HG03039 (cell line): ENCODE data around the gene SLAMF6.

Experiments
- ATAC-seq: cut with Tn5 transposase; IDR thresholded peaks from one replicate; pipeline ENCODE4 v1.9.1; 2021; ENCODE audit warnings: mild to moderate bottlenecking, moderate library complexity; ENCODE audit not compliant: unreplicated experiment

SLAMF6 gene

GRCh38 chr1:160474392-160475242, 48.4 kb downstream of the SLAMF6 start:
- no peak for ATAC-seq

DNA sequence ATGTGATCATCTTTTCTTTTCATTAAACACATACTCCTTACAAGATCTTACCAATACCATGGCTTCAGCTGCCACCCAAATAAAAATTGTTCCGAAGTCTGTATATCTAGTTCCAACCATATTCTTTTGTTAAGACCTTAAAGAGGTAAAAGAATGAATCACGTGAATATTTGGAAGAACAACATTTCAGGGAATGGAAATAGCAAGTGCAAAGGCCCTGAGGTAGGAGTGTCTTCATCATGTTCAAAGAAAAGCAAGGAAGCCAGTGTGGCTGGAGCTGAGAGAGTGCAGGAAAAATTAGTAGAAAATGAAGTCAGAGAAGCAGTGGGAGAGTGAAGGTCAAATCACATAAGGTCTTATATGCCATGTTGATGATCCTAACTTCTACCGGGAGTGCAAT, 50.9 kb downstream of the SLAMF6 start:
- no peak for ATAC-seq

- no peak for ATAC-seq
Observed at GRCh38 chr1:160471253-160471652, 51.8 kb downstream of the SLAMF6 start.

- no peak for ATAC-seq
Observed at GRCh38 chr1:160467576-160467975, 55.5 kb downstream of the SLAMF6 start.

- ATAC-seq: no peak
Observed at GRCh38 chr1:160466961-160467360, 56.1 kb downstream of the SLAMF6 start.

DNA sequence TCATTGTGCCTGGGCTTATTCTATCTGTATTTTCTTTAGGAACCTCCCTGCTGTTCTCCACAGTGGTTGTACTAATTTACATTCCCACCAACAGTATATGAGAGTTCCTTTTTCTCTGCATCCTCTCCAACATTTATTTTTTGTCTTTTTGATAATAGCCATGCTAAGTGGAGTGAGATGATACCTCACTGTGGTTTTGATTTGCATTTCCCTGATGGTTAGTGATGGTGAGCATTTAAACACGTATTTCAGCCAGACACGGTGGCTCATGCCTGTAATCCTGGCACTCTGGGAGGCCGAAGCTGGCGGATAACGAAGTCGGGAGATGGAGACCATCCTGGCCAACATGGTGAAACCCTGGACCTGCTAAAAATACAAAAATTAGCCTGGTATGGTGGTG, 57.9 kb downstream of the SLAMF6 start:
- ATAC-seq: no peak

DNA sequence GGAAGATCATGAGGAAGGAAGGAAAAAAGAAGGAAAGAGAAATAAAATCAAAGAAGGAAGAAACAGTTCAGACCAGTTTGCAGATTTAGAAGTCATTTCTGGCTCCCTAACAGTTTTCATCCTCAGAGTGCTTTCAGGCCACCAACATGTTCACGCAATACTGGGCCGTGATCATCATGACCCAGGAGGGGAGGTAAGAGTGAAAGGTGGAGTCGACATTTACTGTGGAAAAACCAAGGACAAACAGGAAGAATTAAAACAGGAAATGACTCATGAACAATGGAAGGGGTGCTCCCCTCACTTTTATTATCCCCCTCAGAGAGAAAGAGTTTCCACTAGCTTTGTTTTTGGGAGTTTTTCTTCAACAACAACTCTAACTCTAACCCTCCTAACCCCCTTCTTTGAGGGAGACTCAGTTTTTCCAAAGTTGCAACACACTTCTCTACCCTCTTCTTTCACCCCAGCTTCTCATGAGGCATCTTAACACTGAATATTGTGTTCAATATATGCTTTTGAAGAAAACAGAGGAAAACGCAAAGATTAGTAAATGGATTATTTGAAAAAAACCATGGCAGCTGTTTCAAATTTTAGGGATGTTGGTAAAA, 62.3 kb downstream of the SLAMF6 start:
- no peak for ATAC-seq

DNA sequence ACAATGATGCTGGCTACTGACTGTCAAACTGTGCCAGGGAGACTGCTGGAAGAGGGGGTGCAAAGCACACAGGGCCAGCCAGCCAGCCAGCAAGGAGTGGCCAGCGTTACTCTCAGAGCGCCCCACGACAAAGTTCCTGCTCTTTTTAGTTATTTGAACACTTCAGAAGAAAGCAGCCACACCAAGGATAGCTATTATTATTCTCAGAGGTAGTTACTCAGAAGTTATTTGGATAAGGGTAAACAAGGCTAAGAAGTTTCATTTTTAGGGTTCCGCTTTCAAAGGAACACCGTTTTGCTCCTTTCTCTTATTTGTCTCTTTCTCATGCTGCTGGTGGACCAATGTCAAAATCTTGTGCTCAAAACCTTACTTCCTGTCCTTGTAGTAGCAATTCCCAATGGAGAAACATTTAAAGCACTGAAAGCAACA, 62.8 kb downstream of the SLAMF6 start:
- ATAC-seq: no peak

DNA sequence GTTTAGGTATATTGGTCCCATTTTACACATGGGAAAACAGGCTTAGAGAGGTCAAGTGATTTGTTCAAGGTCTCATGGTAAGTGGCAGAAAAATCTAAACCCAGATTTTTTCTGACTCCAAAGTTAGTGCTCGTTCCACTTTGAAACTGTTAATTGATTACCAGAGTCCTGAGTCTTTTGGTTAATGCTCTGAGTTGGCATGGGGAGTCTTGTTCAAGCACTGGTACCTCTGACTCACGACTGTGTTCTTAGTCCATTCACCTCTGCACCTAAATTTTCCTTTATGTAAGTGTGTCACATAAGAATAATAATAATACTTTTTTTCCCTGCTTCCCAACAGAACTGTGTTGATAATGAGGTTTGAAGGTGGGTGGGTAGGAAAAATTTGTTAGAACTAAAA, 63.4 kb downstream of the SLAMF6 start:
- no peak for ATAC-seq

DNA sequence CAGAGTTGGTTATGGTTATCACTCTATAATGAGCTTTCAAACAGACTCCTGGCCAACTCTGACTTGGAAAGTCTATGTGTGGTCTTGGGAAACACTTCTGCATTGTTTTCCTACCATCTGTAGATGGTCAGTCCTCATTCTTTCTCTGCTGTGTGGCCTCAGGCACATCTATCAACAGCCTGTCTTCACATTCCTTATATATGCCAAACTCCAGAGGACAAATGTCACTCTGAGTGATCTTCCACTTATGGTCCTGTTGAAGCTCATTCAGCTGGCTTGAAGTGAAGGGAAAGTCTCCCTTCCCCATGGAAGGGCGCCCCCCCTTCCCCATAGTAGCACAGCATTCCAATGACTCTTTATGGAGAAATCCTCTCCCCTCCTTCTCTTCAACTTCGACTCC, 64.0 kb downstream of the SLAMF6 start:
- no peak for ATAC-seq

- no peak for ATAC-seq
Observed at GRCh38 chr1:160455153-160455517, 67.9 kb downstream of the SLAMF6 start.

DNA sequence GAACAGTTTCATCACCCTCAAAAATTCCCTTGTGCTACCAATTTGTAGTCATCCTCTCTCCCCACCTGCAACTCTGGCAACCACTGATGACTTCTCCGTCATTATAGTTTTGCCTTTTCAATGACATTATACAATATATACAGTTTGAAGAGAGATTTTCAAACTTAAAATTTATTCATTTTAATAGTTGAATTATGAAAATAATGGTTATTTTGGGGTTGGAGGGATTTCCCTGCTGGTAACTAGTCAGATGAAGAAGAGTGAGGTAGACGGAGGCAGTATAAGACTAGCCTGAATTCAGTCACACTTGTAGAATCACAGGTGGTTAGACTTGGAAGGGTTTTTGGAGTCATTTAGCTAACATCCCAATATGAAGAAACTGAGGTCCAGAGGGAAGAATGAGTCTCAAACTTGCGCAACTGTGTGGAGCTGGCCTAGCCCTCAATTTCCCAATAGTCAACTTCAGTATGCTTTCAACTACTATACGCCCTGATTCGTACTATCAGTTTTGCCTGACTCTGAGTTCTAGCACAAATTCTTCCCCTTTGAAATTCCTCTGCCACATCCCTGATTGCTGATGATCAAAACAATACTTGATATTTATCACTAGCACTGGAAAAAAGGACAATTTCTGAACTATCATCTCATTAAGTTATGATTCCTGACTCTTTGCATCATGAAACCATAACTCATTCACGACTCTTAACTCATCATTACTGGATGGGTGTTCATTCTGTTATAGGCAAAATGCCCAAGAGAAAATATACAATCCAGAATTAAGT, 68.5 kb downstream of the SLAMF6 start:
- ATAC-seq: no peak

GRCh38 chr1:160453443-160453842, 69.6 kb downstream of the SLAMF6 start:
- peak; percentile 53 for ATAC-seq

DNA sequence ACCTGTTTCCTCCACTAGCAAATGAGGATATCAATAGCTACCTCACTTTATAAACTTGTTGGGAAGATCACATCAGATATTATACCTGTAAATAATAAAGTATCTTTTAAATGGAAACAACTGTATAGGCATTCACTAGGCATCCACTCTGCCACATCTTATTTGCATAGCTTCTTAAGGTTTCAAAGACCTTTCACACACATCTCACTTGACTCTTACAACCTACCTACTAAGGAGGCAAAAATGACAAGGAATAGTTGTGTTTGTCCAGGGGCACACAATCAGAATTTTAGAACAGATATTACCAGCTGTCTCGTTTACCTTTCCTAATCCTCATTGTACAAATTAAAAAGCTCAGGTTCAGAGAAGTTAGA, 71.2 kb downstream of the SLAMF6 start:
- ATAC-seq: no peak

GRCh38 chr1:160451119-160451858, 71.8 kb downstream of the SLAMF6 start:
- ATAC-seq: peak; percentile 32

- no peak for ATAC-seq
Observed at GRCh38 chr1:160449494-160449893, 73.6 kb downstream of the SLAMF6 start.

- no peak for ATAC-seq
Observed at GRCh38 chr1:160446945-160447600, 76.0 kb downstream of the SLAMF6 start.

- ATAC-seq: no peak
Observed at GRCh38 chr1:160439718-160440117, 83.3 kb downstream of the SLAMF6 start.

DNA sequence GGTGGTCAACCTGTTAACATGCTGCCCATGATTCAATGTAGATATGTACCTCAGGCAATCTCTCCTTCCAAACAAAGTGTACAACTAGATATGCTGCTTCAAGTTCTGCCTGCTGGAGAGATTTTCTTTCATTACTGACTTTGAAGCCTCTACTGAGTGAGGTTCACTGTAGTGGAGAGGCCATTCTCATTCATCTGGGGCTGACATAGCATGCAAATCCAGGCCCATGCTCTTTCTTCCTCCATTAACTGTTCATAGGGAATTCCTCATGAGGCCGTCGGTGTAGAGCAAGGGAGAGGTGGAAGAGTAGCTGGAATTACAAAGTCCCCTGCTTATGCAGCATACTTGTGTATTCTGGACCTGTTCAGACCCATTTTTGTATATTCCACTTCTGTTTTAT, 84.1 kb downstream of the SLAMF6 start:
- ATAC-seq: no peak

DNA sequence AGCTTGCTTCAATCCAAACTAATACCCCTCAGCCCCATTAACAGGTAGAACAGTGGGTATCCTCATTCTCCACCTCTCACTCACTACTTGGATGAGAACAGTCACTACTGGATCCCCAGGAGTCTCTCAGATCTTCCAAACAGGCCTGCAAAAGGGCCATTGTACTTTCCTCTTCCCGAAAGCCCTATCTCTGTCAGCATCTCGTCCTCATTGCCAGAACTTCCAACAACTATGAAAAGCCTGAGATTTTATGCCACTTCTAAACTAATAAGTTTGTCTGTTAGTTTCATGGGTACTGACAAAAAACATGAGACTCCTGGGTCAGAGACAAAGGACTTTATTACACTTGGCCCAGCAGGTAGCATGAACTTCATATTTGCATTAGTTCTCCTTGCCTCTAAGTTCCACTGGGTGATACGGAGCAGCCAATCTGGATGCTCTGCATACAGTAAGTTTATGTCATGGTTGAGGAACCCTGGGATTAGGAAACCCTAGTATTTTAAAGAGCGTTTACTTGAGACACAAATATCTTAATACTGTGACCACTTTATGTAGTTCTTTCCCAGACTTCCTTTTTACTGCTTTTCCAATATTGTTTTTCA, 84.6 kb downstream of the SLAMF6 start:
- ATAC-seq: no peak
